ENCODE measurements around the gene B4GALNT2.
"Not testable (repeated sequence)": the region's sequence is repeated elsewhere in the genome, so short reads cannot be mapped to it uniquely, and the experiment has no call there.

B4GALNT2 gene

DNA sequence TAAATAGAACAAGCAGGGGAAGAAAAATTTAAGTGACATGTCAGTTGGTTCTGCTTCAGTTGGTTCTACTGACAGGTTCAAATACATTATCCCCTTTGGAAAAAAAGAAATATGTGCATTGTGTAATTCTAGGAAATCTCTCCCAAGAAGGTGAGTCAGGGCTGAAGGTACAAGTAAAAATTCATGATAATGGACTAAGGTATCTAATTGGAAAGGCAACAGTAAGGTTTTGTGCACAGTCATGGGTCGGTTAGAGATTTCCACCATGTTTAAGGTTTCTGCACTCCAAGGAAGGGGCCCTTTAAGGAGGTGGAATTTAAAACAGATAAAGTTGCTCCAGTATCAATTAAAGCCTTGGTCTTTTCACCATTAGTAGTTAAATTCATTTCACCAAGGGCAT, 17.9 kb upstream of the B4GALNT2 start:
- no peaks in the 10 kb centered on the region for H4K20me1 ChIP-seq
- no peak overlapping the region for H3K27ac ChIP-seq
- peaks cover 0 to 13% (median 5%) of the 10 kb centered on the region in 10 experiments; a peak in 8 of 20 replicates for H3K4me1 ChIP-seq
- TF ChIP-seq Cebpa-rat (IDR thresholded peaks at IDR 0.05): no peak
- H3K4me3 ChIP-seq: no peak overlapping the region
- H3K27me3 ChIP-seq: no peaks in the 10 kb centered on the region
- H3K9me3 ChIP-seq (replicated peaks in 1 of 11): no peaks in the 10 kb centered on the region
- H3K4me2 ChIP-seq: no peak overlapping the region
- no peaks in the 10 kb centered on the region for H3K36me3 ChIP-seq
- H3K9ac ChIP-seq: no peak overlapping the region

DNA sequence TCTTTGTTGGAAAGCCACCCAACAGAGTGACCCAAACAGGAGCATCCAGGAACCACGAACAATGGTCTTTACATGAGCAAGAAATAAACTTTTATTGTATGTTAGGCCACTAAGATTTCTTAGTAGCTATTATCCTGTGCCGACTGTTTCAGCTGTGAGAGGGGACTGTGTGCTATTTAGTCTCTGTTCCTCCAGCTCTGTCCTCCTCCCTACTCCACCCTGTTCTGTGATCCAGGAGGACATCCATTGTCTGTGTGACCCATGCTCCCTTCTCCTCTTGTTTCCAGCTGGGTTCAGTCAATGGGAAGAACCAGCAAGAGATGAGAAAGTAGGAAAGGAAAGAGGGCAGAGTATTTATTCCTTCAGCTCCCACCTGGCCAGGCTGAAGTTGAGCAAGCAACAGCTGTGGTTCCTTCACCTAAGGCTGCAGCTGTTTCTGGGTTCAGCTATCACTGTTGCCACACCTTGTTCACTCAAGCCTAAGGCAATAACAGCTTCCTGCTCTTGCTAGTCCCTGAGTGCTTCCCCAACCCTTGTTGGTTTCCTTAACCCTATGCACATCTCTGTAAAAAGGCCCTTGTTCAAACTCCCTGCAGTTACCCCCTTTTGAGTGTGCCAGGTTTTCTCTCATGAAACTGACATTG, 14.9 kb upstream of the B4GALNT2 start:
- H3K9ac ChIP-seq: no peak overlapping the region
- H3K9me3 ChIP-seq (replicated peaks in 1 of 11): peaks cover 0 to 14% (median 11%) of the 10 kb centered on the region in 11 experiments; a peak in 17 of 22 replicates
- H3K4me3 ChIP-seq: no peak overlapping the region
- no peaks in the 10 kb centered on the region for H4K20me1 ChIP-seq
- no peaks in the 10 kb centered on the region for H3K36me3 ChIP-seq
- peaks cover 0 to 13% (median 5%) of the 10 kb centered on the region in 10 experiments; a peak in 8 of 20 replicates for H3K4me1 ChIP-seq
- H3K27ac ChIP-seq: peak overlapping the region in 2 of 11 experiments; percentile 25 to 36; a peak in 1 of 22 replicates
- TF ChIP-seq Cebpa-rat (IDR thresholded peaks at IDR 0.05): peak in 5 of 11 experiments; percentile 29 to 70 (median 37); a peak in 4 of 22 replicates
- no peaks in the 10 kb centered on the region for H3K27me3 ChIP-seq
- H3K4me2 ChIP-seq: peak overlapping the region in 6 of 11 experiments; percentile 7 to 38 (median 22); a peak in 6 of 22 replicates

DNA sequence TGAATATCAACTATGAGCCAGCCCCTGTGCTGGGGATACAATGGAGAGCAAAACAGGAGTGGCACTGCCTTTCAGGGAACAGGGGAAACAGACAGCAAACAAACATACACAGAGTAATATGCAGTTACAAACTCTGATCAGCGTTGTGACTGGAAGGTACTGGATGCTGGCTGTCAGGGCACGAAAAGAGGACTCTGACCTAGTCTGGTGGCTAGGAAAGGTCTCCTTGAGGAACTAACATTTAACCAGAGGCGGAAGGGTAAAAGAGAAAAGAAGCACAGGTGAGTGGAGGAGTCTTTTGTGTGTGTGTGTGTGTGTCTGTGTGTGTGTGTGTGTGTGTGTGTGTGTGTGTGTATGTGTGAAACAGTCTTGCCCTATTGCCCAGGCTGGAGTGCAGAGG, 12.4 kb upstream of the B4GALNT2 start:
- H3K36me3 ChIP-seq: no peaks in the 10 kb centered on the region
- TF ChIP-seq Cebpa-rat (IDR thresholded peaks at IDR 0.05): no peak

DNA sequence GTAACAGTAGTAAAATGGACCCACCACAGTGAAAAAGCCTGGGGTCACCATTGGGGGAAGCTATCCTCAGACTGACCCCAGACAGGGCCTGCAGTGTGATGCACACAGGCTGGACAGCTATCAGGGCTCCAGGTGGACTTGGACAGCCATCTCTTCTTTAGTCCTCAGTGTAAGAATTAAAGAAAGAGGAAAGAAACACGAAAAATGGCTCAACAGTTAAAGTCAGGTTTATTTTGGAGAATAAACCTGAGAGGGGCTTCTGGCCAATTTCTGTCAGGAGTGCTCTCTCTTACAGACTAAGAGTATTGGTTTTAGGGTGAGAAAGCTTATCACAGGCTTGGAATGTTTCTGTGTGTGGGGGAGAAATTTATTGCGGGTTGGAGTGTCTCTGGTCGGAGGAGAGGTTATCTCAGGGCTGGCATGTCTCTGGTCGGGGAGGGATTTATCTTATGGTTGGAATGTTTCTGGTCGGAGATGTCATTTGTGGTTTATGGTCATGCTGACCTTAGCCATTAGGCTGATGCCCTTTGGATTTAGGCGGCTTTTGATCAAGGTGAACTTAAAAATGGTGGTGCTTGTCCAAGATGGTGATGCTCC, 10.8 kb upstream of the B4GALNT2 start:
- Histone ChIP-seq H3K4me3 (no peak overlapping the region), H3K27me3 (no peaks in the 10 kb centered on the region), H3K9me3 (replicated peaks in 1 of 11) (peaks cover 0 to 14% (median 11%) of the 10 kb centered on the region in 11 experiments; a peak in 17 of 22 replicates), H3K27ac (no peak overlapping the region), H3K9ac (no peak overlapping the region), H3K36me3 (no peaks in the 10 kb centered on the region), H3K4me1 (peaks cover 0 to 13% (median 5%) of the 10 kb centered on the region in 10 experiments; a peak in 8 of 20 replicates), H4K20me1 (no peaks in the 10 kb centered on the region), H3K4me2 (no peak overlapping the region)
- no peak for TF ChIP-seq Cebpa-rat (IDR thresholded peaks at IDR 0.05)

More for the DNA sequence above, 12.4 kb upstream of the B4GALNT2 start:
- H3K4me2 ChIP-seq: no peak overlapping the region
- H3K4me3 ChIP-seq: no peak overlapping the region
- no peak overlapping the region for H3K27ac ChIP-seq
- no peaks in the 10 kb centered on the region for H3K27me3 ChIP-seq
- H3K4me1 ChIP-seq: peaks cover 0 to 13% (median 5%) of the 10 kb centered on the region in 10 experiments; a peak in 8 of 20 replicates
- H4K20me1 ChIP-seq: no peaks in the 10 kb centered on the region
- H3K9ac ChIP-seq: no peak overlapping the region
- H3K9me3 ChIP-seq (replicated peaks in 1 of 11): peaks cover 0 to 14% (median 11%) of the 10 kb centered on the region in 11 experiments; a peak in 17 of 22 replicates

DNA sequence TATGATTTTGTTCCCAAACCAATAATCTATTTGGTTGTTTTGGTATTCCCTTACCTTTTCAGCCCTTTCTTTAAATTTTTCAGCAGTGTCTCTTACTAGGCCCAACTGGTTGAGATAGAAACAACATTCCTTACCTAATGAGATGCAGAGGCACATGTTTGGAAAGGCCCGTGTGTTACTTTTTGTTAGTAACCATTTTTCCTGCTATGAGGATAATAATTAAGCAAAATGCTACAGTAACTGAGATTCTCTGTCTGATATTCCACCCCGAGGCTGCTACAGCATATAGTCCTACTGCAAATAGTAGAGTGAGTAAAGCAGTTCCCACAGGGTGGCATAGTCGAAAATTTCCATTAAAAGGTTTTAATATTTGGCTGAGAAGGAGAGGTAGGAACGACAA, 10.0 kb upstream of the B4GALNT2 start:
- TF ChIP-seq Cebpa-rat (IDR thresholded peaks at IDR 0.05): no peak
- H3K4me1 ChIP-seq: peaks cover 0 to 12% (median 5%) of the 10 kb centered on the region in 10 experiments; a peak in 8 of 20 replicates
- H3K27me3 ChIP-seq: no peaks in the 10 kb centered on the region
- no peak overlapping the region for H3K9ac ChIP-seq
- no peaks in the 10 kb centered on the region for H3K36me3 ChIP-seq
- H3K4me3 ChIP-seq: no peak overlapping the region
- H3K9me3 ChIP-seq (replicated peaks in 1 of 11): peaks cover 0 to 14% (median 11%) of the 10 kb centered on the region in 11 experiments; a peak in 17 of 22 replicates
- H3K27ac ChIP-seq: no peak overlapping the region
- H3K4me2 ChIP-seq: no peak overlapping the region
- H4K20me1 ChIP-seq: no peaks in the 10 kb centered on the region

DNA sequence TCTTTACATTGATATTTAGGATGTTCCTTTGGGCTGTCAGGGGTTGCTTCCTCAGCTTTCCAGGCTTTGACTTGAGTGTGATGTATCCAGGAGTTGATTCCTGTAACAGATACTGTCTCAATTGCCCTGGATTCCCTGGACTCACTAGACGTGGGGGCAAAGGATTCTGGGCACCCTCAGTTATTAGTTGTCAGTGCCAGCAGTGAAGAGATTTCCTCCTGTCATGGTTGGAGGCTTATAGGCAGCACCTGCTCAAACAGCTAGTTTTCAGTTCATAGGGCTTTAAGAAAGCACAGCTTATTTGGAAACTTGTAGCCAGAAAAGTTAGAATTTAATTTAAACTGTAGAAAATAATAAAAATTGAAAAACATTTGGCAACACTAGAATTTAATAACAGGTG, 9.5 kb upstream of the B4GALNT2 start:
- Histone ChIP-seq H4K20me1 (no peaks in the 10 kb centered on the region), H3K27ac (no peak overlapping the region), H3K36me3 (no peaks in the 10 kb centered on the region), H3K4me2 (no peak overlapping the region), H3K4me3 (no peak overlapping the region), H3K4me1 (peaks cover 0 to 7% (median under 1%) of the 10 kb centered on the region in 10 experiments; a peak in 6 of 20 replicates), H3K9me3 (replicated peaks in 1 of 11) (peaks cover 2 to 18% (median 12%) of the 10 kb centered on the region in 11 experiments; a peak in 19 of 22 replicates), H3K27me3 (no peaks in the 10 kb centered on the region), H3K9ac (no peak overlapping the region)
- TF ChIP-seq Cebpa-rat (IDR thresholded peaks at IDR 0.05): no peak

DNA sequence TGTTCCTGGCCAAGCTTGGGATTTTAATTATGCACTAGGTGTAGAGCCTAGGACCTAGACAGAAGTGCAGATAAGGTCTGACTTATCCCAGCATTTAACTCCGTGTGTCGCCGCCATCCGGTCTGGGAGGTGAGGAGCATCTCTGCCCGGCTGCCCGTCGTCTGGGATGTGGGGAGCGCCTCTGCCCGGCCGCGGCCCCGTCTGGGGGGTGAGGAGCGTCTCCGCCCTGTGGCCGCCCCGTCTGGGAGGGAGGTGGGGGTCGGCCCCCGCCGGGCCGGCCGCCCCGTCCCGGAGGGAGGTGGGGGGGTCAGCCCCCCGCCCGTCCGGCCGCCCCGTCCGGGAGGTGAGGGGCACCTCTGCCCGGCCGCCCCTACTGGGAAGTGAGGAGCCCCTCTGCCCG, 7.1 kb upstream of the B4GALNT2 start:
- H3K9me3 ChIP-seq (replicated peaks in 1 of 11): peaks cover 23 to 42% (median 36%) of the 10 kb centered on the region in 11 experiments
- H3K9ac ChIP-seq: no peak overlapping the region
- no peak for TF ChIP-seq Cebpa-rat (IDR thresholded peaks at IDR 0.05)
- no peak overlapping the region for H3K4me3 ChIP-seq
- H4K20me1 ChIP-seq: no peaks in the 10 kb centered on the region
- no peak overlapping the region for H3K4me2 ChIP-seq
- H3K27me3 ChIP-seq: no peaks in the 10 kb centered on the region; a peak in 1 of 22 replicates
- H3K4me1 ChIP-seq: no peaks in the 10 kb centered on the region
- no peak overlapping the region for H3K27ac ChIP-seq
- no peaks in the 10 kb centered on the region for H3K36me3 ChIP-seq

DNA sequence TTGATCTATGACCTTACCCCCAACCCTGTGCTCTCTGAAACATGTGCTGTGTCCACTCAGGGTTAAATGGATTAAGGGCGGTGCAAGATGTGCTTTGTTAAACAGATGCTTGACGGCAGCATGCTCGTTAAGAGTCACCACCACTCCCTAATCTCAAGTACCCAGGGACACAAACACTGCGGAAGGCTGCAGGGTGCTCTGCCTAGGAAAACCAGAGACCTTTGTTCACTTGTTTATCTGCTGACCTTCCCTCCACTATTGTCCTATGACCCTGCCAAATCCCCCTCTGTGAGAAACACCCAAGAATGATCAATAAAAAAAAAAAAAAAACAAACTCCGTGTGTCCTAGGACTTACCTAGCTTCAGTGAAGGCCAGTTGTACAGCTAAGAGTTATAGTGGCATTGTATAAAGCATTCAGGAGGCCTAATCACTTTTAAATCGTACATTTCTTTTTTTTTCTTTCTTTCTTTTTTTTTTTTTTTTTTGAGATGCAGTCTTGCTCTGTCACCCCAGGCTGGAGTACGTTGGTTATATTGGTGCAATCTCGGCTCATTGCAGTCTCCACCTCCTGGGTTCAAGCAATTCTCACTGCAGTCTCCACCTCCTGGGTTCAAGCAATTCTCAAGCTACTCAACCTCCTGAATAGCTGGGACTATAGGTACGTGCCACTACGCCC, 6.2 kb upstream of the B4GALNT2 start:
- not testable (repeated sequence) for H3K27ac ChIP-seq, H4K20me1 ChIP-seq, H3K4me2 ChIP-seq, H3K27me3 ChIP-seq, H3K4me3 ChIP-seq, H3K4me1 ChIP-seq, H3K36me3 ChIP-seq, H3K9ac ChIP-seq
- peaks cover 23 to 46% (median 35%) of the 10 kb centered on the region in 11 experiments for H3K9me3 ChIP-seq (replicated peaks in 1 of 11)

DNA sequence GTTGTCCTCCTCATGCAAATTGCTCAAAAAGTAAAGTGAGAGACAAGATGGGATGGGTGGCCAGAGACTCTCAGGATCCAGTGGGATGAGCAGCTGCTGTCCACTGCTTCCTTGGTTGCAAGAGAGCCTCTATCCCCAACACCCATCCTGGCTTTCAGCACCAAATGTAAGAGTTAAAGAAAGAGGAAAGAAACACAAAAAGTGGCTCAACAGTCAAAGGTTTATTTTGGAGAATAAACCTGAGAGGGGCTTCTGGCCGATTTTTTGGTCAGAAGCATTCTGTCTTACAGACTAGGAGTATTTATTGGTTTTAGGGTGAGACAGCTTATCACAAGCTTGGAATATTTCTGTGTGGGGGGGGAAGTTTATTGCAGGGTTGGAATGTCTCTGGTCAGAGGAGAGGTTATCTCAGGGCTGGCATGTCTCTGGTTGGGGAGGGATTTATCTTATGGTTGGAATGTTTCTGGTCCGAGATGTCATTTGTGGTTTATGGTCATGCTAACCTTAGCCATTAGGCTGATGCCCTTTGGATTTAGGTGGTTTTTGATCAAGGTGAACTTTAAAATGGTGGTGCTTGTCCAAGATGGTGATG, 3.1 kb upstream of the B4GALNT2 start:
- peaks cover 30 to 61% (median 46%) of the 10 kb centered on the region in 11 experiments for H3K9me3 ChIP-seq (replicated peaks in 1 of 11)
- H3K9ac ChIP-seq, H3K4me3 ChIP-seq, H4K20me1 ChIP-seq, H3K4me1 ChIP-seq, H3K27ac ChIP-seq, H3K4me2 ChIP-seq, H3K36me3 ChIP-seq: not testable (repeated sequence)
- H3K27me3 ChIP-seq: peaks cover 15 to 31% (median 23%) of the 10 kb centered on the region in 11 experiments; a peak in 21 of 22 replicates
